ENCODE results near the gene ITK.

Gene ITK

GRCh38 chr5:157148734-157149615, 31.7 kb upstream of the ITK start:
- peak; percentile 95 for TF ChIP-seq CTCF (IDR thresholded peaks at IDR 0.05; ENCODE audit: insufficient read depth, low read depth, low read length, missing control alignments)
- H3K4me3 ChIP-seq (ENCODE audit: low read length): no peak overlapping the region
- peak; percentile 72 for DNase-seq (ENCODE audit: low read depth)

GRCh38 chr5:157150995-157151394, 29.6 kb upstream of the ITK start:
- DNase-seq (ENCODE audit: low read depth): peak; percentile 50
- TF ChIP-seq CTCF (IDR thresholded peaks at IDR 0.05; ENCODE audit: insufficient read depth, low read depth, low read length, missing control alignments): no peak
- no peak overlapping the region for H3K4me3 ChIP-seq (ENCODE audit: low read length)

GRCh38 chr5:157155297-157155696, 25.3 kb upstream of the ITK start:
- DNase-seq (ENCODE audit: low read depth): no peak
- no peak for TF ChIP-seq CTCF (IDR thresholded peaks at IDR 0.05; ENCODE audit: insufficient read depth, low read depth, low read length, missing control alignments)
- H3K4me3 ChIP-seq (ENCODE audit: low read length): no peak overlapping the region

- no peak overlapping the region for H3K4me3 ChIP-seq (ENCODE audit: low read length)
- DNase-seq (ENCODE audit: low read depth): no peak
- TF ChIP-seq CTCF (IDR thresholded peaks at IDR 0.05; ENCODE audit: insufficient read depth, low read depth, low read length, missing control alignments): no peak
These were observed 23.2 kb upstream of the ITK start for GRCh38 chr5:157157293-157157891.

GRCh38 chr5:157159209-157159751, 21.4 kb upstream of the ITK start:
- no peak for DNase-seq (ENCODE audit: low read depth)
- TF ChIP-seq CTCF (IDR thresholded peaks at IDR 0.05; ENCODE audit: insufficient read depth, low read depth, low read length, missing control alignments): no peak
- no peak overlapping the region for H3K4me3 ChIP-seq (ENCODE audit: low read length)

GRCh38 chr5:157160001-157160400, 20.6 kb upstream of the ITK start:
- TF ChIP-seq CTCF (IDR thresholded peaks at IDR 0.05; ENCODE audit: insufficient read depth, low read depth, low read length, missing control alignments): no peak
- H3K4me3 ChIP-seq (ENCODE audit: low read length): no peak overlapping the region
- no peak for DNase-seq (ENCODE audit: low read depth)

Data from epithelial cell of esophagus (primary cell).